Activated T-cell treated with anti-CD3 and anti-CD28 coated beads for 1 hour (primary cell): ENCODE measurements around the gene FCER2.
"Not testable (repeated sequence)": the region's sequence is repeated elsewhere in the genome, so short reads cannot be mapped to it uniquely, and the experiment has no call there.

Source experiments
- DNase-seq: peaks from one replicate; pipeline ENCODE4 v3.0.0-alpha.2; 2020; ENCODE audit warnings: low read depth

The FCER2 gene, protein sequence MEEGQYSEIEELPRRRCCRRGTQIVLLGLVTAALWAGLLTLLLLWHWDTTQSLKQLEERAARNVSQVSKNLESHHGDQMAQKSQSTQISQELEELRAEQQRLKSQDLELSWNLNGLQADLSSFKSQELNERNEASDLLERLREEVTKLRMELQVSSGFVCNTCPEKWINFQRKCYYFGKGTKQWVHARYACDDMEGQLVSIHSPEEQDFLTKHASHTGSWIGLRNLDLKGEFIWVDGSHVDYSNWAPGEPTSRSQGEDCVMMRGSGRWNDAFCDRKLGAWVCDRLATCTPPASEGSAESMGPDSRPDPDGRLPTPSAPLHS

GRCh38 chr19:7701654-7702457 lies at the start of gene FCER2:
Gene FCER2, minus strand, starts transcription at chr19:7702131. Its CDS starts 2,371 bp downstream, at chr19:7699760.
- no peak for DNase-seq

DNA sequence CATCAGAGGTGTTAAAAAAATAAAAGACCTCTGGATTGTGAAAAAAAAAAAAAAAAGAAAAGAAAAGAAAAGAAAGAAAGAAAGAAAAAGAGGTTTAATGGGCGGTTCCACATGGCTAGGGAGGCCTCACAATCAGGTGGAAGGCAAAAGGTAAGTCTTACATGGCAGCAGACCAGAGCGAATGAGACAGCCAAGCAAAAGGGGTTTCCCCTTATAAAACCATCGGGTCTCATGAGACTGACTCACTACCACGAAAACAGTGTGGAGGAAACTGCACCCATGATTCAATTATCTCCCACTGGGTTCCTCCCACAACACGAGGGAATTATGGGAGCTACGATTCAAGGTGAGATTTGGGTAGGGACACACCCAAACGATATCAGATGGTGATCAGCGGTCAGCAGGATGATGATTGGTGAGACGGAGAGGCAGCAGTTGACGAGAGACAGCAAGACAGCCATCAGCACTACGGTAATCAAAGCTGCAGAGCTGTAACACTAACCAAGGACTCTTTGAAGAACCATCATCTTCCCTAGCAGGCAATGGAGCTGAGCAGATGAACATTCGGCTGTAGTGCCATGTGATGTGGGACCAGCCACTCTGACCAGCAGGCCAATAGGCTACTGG lies 49.3 kb upstream of the FCER2 start:
- DNase-seq, result no peak

DNA sequence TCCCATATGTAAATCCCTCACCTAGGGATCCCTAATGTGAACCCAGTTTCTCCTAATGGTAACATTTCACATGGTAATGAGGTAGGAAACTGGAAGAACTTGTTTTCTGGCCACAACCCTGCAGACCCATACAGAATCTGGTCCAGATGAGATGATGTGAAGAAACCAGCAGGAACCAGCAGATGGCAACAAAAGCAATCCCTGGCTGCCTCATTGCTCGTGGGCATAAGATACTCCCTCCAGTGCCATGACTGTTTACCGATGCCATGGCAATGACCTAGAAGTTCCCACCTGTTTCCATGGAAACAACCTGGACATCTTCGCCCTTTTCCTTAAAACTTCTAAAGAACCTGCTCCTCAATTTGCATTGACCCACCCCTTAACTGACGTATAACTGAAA lies 46.8 kb upstream of the FCER2 start:
- no peak for DNase-seq

DNA sequence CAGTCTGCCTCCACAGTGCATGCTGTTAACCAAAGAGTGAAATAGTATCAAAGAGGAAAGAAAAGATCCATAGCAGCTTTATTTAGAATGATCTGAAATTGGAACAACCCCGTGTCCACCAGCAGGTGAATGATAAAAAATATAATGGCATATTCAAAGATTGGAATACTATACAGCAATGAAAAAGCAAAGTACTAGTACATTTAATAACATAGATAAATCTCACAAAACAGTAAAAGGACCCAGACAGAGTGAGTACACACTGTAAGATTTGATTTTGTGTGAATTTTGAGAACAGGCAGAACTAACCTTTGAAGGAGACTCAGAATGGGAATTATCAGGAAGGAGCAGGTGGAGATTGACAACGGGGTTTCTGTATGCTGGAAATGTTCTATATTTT lies 46.2 kb upstream of the FCER2 start:
- DNase-seq, result no peak

DNA sequence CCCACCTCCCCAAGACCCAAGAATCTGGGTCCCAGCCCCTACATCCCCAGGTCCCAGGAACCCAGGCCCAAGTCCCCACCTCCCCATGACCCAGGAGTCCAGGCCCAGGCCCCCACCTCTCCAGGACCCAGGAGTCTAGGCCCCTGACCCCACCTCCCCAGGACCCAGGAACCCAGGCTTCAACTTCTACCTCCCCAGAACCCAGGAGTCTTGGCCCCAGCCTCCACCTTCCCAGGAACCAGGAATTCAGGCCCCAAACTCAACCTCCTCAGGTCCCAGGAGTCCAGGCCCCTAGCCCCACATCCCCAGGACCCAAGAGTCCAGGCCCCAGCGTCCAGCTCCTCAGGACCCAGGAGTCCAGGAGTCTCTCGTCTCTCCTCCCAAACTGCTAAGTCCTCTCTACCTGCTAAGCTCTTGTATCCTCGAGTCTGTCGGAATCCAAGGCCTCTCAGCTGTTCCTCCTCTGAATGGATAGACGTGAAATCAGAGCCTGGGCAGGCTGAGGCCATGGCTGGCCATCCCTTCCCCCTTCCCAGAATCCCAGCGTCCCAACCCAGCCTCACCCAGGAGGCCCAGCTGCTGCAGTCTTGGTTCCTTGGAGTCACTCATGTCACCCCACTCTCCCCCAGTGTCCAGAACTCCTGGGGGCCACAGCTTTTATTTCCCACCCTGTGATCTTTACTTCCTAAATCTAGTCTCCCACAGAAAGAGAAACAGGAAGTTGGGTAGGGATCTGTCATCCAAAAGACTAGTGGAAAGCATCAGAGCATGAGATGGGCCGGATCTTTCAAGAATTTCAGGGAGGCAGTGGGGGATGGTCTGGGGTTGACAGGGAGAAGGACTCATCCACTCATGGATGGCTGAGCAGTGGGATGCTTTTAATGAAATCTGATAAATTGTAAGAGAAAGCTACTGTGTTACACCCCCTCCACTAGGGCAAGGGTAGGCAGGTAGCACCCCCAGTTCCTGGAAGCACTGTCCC lies 45.3 kb upstream of the FCER2 start, which contains the start of gene CD209:
Gene CD209, minus strand, starts transcription at position 632 of the 982 bp plus-strand sequence. Its CDS starts 23 bp downstream, at position 609.
- DNase-seq, result no peak

GRCh38 chr19:7746306-7746705 lies 44.4 kb upstream of the FCER2 start:
- DNase-seq, result not testable (repeated sequence)

- no peak for DNase-seq
These were observed 43.1 kb upstream of the FCER2 start for GRCh38 chr19:7744871-7745650.

- no peak for DNase-seq
These were observed 42.4 kb upstream of the FCER2 start for GRCh38 chr19:7744199-7744786.

DNA sequence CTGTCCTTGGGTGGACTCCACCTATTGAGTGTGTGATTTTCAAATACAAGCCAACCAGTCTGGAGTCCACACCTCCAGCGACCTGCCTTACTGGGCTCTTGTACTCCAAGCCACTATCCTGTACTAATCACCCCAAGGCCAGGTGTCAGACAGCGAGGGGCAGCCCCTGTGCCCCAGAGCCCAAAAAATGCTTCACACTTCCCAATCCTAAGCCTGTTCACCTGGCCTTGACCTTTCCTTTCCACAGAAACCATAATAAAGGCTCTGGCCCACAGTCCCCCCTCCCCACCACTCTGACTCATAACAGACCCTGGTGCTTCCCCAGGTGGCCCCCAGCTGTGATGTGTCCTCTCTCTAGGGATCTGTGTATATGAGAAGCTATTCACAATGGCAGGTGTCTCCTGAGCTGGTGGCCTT lies 41.5 kb upstream of the FCER2 start:
- no peak for DNase-seq

DNA sequence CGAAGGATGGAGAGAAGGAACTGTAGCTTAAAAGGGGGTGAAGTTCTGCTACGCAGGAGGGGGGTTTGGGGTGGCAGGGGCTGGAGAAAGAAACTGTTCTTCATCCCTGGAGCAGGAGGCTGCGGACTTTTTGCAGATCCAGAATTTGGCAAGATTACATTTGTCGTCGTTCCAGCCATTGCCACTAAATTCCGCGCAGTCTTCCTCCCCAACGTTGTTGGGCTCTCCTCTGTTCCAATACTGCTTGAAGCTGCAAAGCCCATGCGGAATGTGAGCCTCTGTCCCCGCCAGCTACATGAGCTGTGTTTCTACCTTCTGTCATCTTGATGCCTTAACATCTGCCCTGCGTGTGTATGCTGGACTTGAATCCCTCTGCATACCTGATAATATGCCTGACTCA lies 41.1 kb upstream of the FCER2 start:
- no peak for DNase-seq

- DNase-seq, result no peak
These were observed 40.6 kb upstream of the FCER2 start for GRCh38 chr19:7742575-7742974.

DNA sequence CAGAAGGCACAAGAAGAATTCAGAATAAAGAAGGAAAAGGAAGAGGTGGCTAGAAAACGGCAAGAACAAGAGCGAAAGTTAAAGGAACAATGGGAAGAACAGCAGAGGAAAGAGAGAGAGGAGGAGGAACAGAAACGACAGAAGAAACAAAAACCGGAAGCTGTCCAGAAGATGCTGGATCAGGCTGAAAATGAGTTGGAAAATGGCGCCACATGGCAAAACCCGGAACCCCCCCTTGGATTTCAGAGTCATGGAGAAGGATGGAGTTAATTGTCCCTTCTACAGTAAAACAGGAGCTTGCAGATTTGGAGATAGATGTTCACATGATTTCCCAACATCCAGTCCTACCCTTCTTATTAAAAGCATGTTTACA lies 38.7 kb upstream of the FCER2 start:
- no peak for DNase-seq

GRCh38 chr19:7739801-7740681 lies 38.1 kb upstream of the FCER2 start:
- DNase-seq, result no peak

GRCh38 chr19:7739211-7739755 lies 37.4 kb upstream of the FCER2 start:
- DNase-seq, result no peak

DNA sequence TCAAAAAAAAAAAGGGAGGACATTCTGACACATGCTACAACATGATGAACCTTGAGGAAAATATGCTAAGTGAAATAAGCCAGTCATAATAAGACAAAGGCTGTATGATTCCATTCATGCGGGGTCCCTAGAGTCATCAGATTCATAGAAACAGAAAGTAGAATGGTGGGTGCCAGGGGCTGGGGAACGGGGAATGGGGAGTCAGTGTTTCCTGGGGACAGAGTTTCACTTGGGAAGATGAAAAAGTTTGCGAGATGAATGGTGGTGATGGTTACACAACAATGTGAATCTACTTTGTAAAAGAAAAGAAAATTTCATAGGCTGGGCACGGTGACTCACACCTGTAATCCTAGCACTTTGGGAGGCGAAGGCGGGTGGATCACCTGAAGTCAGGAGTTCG lies 36.1 kb upstream of the FCER2 start:
- DNase-seq, result no peak

DNA sequence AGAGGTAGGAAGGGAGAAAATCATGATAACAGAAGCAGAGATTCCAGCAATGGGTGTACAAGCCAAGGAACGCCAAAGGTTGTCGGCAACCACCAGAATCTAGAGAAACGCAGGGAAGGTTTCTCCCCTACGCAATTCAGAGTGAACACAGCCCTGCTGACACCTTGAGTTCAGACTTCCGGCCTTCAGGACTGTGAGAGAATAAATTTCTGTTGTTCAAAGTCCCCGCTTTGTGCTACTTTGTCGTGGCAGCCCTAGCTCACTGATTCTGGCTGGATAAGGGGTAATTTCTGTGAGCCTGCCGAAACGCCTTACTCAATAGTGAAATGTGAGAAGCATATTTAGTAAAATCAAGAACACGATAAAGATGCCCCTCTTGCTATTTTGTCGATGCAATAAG lies 35.3 kb upstream of the FCER2 start:
- no peak for DNase-seq

- no peak for DNase-seq
These were observed 34.2 kb upstream of the FCER2 start for GRCh38 chr19:7736148-7736547.

- no peak for DNase-seq
These were observed 32.6 kb upstream of the FCER2 start for GRCh38 chr19:7734220-7735203.
